Breast epithelium (tissue), 3 donors: Measurements from ENCODE around the gene HRC.
A peak's percentile ranks its signal among the peaks of the same experiment; 100 is the strongest.

Experiments
- CTCF ChIP-seq, 3 donors: fragments of 450-650 bp; IDR thresholded peaks; one replicate each; pipeline ENCODE4 v1.5.1; 2016 to 2017; ENCODE audit warnings: antibody characterized with exemption in 3 of 3, mild to moderate bottlenecking in 3 of 3, moderate library complexity in 3 of 3
- POLR2A ChIP-seq: fragments of 450-650 bp; IDR thresholded peaks from one replicate; pipeline ENCODE4 v1.6.1; 2016; ENCODE audit warnings: antibody characterized with exemption, mild to moderate bottlenecking, moderate library complexity
- POLR2AphosphoS5 ChIP-seq, 3 donors: sonication (generic); formaldehyde crosslinking; IDR thresholded peaks; one replicate each; pipeline ENCODE4 v1.6.1; 2017; ENCODE audit warnings: antibody characterized with exemption in 3 of 3

- TF ChIP-seq CTCF (IDR thresholded peaks at IDR 0.05) (peak in 2 of 3 donors; percentile 26 to 46), POLR2AphosphoS5 (IDR thresholded peaks at IDR 0.05) (no peak), POLR2A (no peak)
These were observed 27.3 kb downstream of the HRC start for GRCh38 chr19:49127674-49128544.
